GM12878 (cell line): ENCODE results near the gene RAD18. TPM values are rescaled to one million over a fixed set of nuclear protein-coding genes. Genes with fewer than 3 reads are reported as not detected.

Source experiments
- ATAC-seq: fragments of 200-7000 bp; cut with Tn5 transposase; 3 replicates; pipeline ENCODE4 v1.9.1; 2020; ENCODE audit warnings: mild to moderate bottlenecking, moderate library complexity
- BruUV-seq: library from RNA; stranded (reverse); fragments of 400-500 nt; replicated peaks from 2 replicates; lab custom pipeline; 2021; lab: Mats Ljungman, UMichigan
- CTCF ChIA-PET: fragments of 300-600 bp; sonication (Branson Sonifier 250); formaldehyde crosslinking; extraction: SDS; loops from one replicate; lab custom pipeline; 2021; ENCODE audit warnings: inconsistent platforms; lab: Yijun Ruan, JAX
- POLR2A ChIA-PET: fragments of 350-600 bp; formaldehyde crosslinking; extraction: SDS; loops from one replicate; lab custom pipeline; 2021; ENCODE audit warnings: inconsistent platforms; lab: Charles Lee
- RAD21 ChIA-PET: fragments of 300-600 bp; sonication (Branson Sonifier 250); formaldehyde crosslinking; loops from one replicate; lab custom pipeline; 2023; ENCODE audit warnings: antibody characterized with exemption; ENCODE audit not compliant: unreplicated experiment; lab: Charles Lee
- SMC1A ChIA-PET: fragments of 300-600 bp; sonication (Branson Sonifier 250); formaldehyde crosslinking; loops from one replicate; lab custom pipeline; 2023; ENCODE audit not compliant: unreplicated experiment, uncharacterized antibody; lab: Charles Lee
- DNase-seq: peaks from one replicate; pipeline ENCODE4 v3.0.0-alpha.2; 2011; ENCODE audit warnings: low read depth, low spot score
- FAIRE-seq: peaks from 3 replicates; lab custom pipeline; 2011; peaks lifted over from hg19 to GRCh38; lab: Jason Lieb, UNC
- H2AFZ ChIP-seq: 2 replicates; pipeline ENCODE4 v1.6.0; 2011; ENCODE audit warnings: low read depth, low read length, control low read depth; ENCODE audit not compliant: control insufficient read depth
- H3K27ac ChIP-seq: 2 replicates; pipeline ENCODE4 v1.5.1; 2011; ENCODE audit warnings: control low read depth; ENCODE audit not compliant: control insufficient read depth, insufficient read depth
- H3K27me3 ChIP-seq, 2 experiments: replicated peaks in 1 of 2; 2 replicates each; pipeline versions ENCODE4 v1.6.0 to v1.6.1; 2011; ENCODE audit warnings: low read length in 1 of 2; ENCODE audit not compliant: control insufficient read depth in 2 of 2, insufficient read depth in 2 of 2
- H3K36me3 ChIP-seq, 2 experiments: 2 replicates each; pipeline ENCODE4 v1.5.1; 2011; ENCODE audit warnings: low read length in 1 of 2; ENCODE audit not compliant: control insufficient read depth in 2 of 2, insufficient read depth in 2 of 2
- H3K4me1 ChIP-seq: 2 replicates; pipeline ENCODE4 v1.6.1; 2011; ENCODE audit warnings: mild to moderate bottlenecking, low read length, moderate library complexity, mixed read lengths; ENCODE audit not compliant: control insufficient read depth, insufficient read depth
- H3K4me2 ChIP-seq: 2 replicates; pipeline ENCODE4 v1.6.0; 2011; ENCODE audit warnings: control low read depth; ENCODE audit not compliant: control insufficient read depth, insufficient read depth
- H3K4me3 ChIP-seq: fragments of 200-600 bp; sonication (generic); 2 replicates; pipeline ENCODE4 v1.5.1; 2016
- H3K79me2 ChIP-seq: 2 replicates; pipeline ENCODE4 v1.6.0; 2011; ENCODE audit warnings: low read length; ENCODE audit not compliant: control insufficient read depth, insufficient read depth
- H3K9ac ChIP-seq: 2 replicates; pipeline ENCODE4 v1.8.0; 2011; ENCODE audit warnings: low read length, control low read depth, mixed read lengths; ENCODE audit not compliant: control insufficient read depth, insufficient read depth
- H3K9me3 ChIP-seq: replicated peaks from 3 replicates; pipeline ENCODE4 v1.5.1; 2011; ENCODE audit warnings: mild to moderate bottlenecking, low read length; ENCODE audit not compliant: control insufficient read depth, insufficient read depth
- H4K20me1 ChIP-seq: 2 replicates; pipeline ENCODE4 v1.6.0; 2011; ENCODE audit not compliant: control insufficient read depth, insufficient read depth
- BACH1 ChIP-seq: fragments of 450-650 bp; IDR thresholded peaks from 2 replicates; pipeline ENCODE4 v1.6.1; 2017; ENCODE audit warnings: mild to moderate bottlenecking, borderline replicate concordance
- CBFB ChIP-seq: IDR thresholded peaks from 2 replicates; pipeline ENCODE4 v1.6.1; 2016; ENCODE audit warnings: antibody characterized with exemption, low read depth
- ESRRA ChIP-seq: IDR thresholded peaks from 2 replicates; pipeline ENCODE4 v1.6.1; 2012; ENCODE audit warnings: mild to moderate bottlenecking, low read length, improper control_type of control experiment
- ETV6 ChIP-seq, 2 experiments: fragments of 450-650 bp in 1 of 2; IDR thresholded peaks in 1 of 2; conservative IDR thresholded peaks in 1 of 2; 2 replicates each; pipeline ENCODE4 v1.6.1; 2014; ENCODE audit warnings: antibody characterized with exemption in 1 of 2, borderline replicate concordance in 1 of 2, low read depth in 1 of 2, mild to moderate bottlenecking in 1 of 2, moderate library complexity in 1 of 2
- NFYA ChIP-seq: IDR thresholded peaks from 2 replicates; pipeline ENCODE4 v1.6.1; 2011; ENCODE audit warnings: low read depth, mild to moderate bottlenecking, low read length, improper control_type of control experiment, borderline replicate concordance
- POLR2AphosphoS2 ChIP-seq: IDR thresholded peaks from 2 replicates; pipeline ENCODE4 v1.6.1; 2011; ENCODE audit warnings: low read depth, mild to moderate bottlenecking, low read length, improper control_type of control experiment, moderate library complexity
- STAT3 ChIP-seq: IDR thresholded peaks from 2 replicates; pipeline ENCODE4 v1.6.1; 2011; ENCODE audit warnings: low read depth, low read length, improper control_type of control experiment
- YBX1 ChIP-seq: fragments of 450-650 bp; IDR thresholded peaks from 2 replicates; pipeline ENCODE4 v1.6.1; 2016; ENCODE audit warnings: antibody characterized with exemption
- YY1 ChIP-seq: IDR thresholded peaks from 2 replicates; pipeline ENCODE4 v1.6.1; 2011; ENCODE audit warnings: low read depth, mild to moderate bottlenecking, low read length
- ZZZ3 ChIP-seq: IDR thresholded peaks from 2 replicates; pipeline ENCODE4 v1.6.1; 2011; ENCODE audit warnings: low read depth; ENCODE audit not compliant: control insufficient read depth, insufficient read length
- WGBS: methylation state at CpG from one replicate; pipeline ENCODE4 v1.1.6; 2016; ENCODE audit warnings: low lambda C conversion rate; ENCODE audit not compliant: insufficient replicate concordance, insufficient coverage; ENCODE audit errors: missing lambda C conversion rate; 5-methylcytosine and 5-hydroxymethylcytosine counted together
- in situ Hi-C: fragments of 300-500 bp; cut with MboI; formaldehyde crosslinking; loops from 9 replicates; pipeline ENCODE4 v1.14.3; 2018; ENCODE audit warnings: mixed read lengths
- intact Hi-C: fragments of 100-400 bp; cut with micrococcal nuclease; formaldehyde crosslinking; loops from one replicate; pipeline ENCODE4 v1.14.2; 2022; ENCODE audit not compliant: unreplicated experiment
- polyA plus RNA-seq, 11 experiments: library from polyadenylated mRNA; depleted of rRNA in 4 of 11; unstranded in 6 of 11; stranded (reverse) in 5 of 11; fragments of >200 nt; fragmentation: Nextera tagmentation in 4 of 11; fragmentation: Illumina TruSeq in 1 of 11; extraction: Ambion mirVana in 4 of 11; extraction: Trizol in 1 of 11; gene quantifications; 1 replicate in 1 of 11; 2 replicates in 10 of 11; pipeline versions ENCODE4 v1.2.1 to v1.2.3, GENCODE V29; 2011 to 2016; ENCODE audit warnings: inconsistent platforms in 2 of 11, missing spikeins in 2 of 11, low read depth in 1 of 11
- total RNA-seq, 4 experiments: library from RNA; depleted of rRNA in 3 of 4; stranded (reverse); fragments of >200 nt in 3 of 4; fragmentation: Illumina TruSeq in 1 of 4; extraction: Trizol in 1 of 4; gene quantifications; 2 replicates each; pipeline versions ENCODE4 v1.2.1 to v1.2.3, GENCODE V29; 2013 to 2021
- TF ChIP-seq, protein P1 (sequence below): IDR thresholded peaks from 2 replicates; pipeline ENCODE4 v1.6.1; 2012; ENCODE audit warnings: low read depth, low read length, improper control_type of control experiment

RAD18 gene
- total and polyA plus RNA-seq, 10 of the 15 experiments (the other 5 are each of a cell fraction or from before 2014, with no cell fraction given) = 8.7 to 38.6 (median 19.2) TPM

DNA sequence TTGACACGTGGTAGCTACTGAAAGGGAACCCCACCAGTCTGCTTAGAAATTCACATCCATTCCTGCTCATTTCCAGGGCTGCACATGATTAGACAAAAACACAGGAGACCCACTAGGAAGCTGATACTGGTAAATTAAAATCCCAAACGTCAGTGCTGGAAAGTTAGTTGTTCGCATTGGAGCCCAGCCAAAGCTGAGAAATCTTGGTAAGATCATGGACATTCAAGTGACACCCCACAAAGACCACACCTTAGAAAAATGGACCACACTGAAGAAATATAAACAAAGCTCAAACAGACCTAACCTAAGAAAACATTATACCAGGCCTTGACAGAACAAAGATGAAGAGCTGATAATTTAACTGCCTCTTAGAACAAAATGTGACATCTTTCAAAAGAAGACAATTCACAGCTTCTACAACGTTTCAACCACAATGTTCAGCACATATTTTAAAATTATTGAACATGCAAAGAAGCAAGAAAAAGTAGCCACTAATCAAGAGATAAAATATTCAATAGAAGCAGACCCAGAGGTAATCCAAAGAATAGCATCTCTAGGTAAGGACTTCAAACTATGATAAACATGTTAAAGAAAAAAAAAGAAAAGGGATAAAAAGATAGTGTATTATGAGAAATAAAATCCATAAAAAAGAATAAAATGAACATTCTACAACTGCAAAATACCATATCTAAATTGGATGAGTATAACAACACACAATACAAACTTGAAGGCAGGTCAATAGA is 20.4 kb downstream of the RAD18 start:
- Histone ChIP-seq H3K9me3 (no peaks in the 10 kb centered on the region; the same call in 2 of the 3 replicates), H3K4me3 (no peak overlapping the region), H3K4me1 (no peaks in the 10 kb centered on the region), H3K4me2 (no peak overlapping the region), H3K36me3 (peaks cover 4 to 22% of the 10 kb centered on the region in 2 experiments), H4K20me1 (no peaks in the 10 kb centered on the region), H3K9ac (no peak overlapping the region), H3K79me2 (no peaks in the 10 kb centered on the region), H3K27me3 (no peaks in the 10 kb centered on the region), H3K27ac (no peak overlapping the region), H2AFZ (no peak overlapping the region)
- intact Hi-C loops = no loop called here
- no peak for TF ChIP-seq ESRRA
- TF ChIP-seq, protein P1, sequence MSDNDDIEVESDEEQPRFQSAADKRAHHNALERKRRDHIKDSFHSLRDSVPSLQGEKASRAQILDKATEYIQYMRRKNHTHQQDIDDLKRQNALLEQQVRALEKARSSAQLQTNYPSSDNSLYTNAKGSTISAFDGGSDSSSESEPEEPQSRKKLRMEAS = no peak
- no peak for TF ChIP-seq NFYA
- TF ChIP-seq CBFB = no peak
- no peak for TF ChIP-seq ZZZ3
- no peak for TF ChIP-seq POLR2AphosphoS2
- TF ChIP-seq BACH1 = no peak
- no peak for TF ChIP-seq STAT3
- TF ChIP-seq ETV6 (conservative IDR thresholded peaks at IDR 0.05 in 1 of 2, IDR thresholded peaks at IDR 0.05 in 1 of 2; ENCODE audit: borderline replicate concordance in 1 of 2, low read depth in 1 of 2) = no peak
- no peak for TF ChIP-seq YBX1
- TF ChIP-seq YY1 = no peak
- BruUV-seq = no TSS peak
- no peak for ATAC-seq
- ChIA-PET RAD21 (no interaction called here), CTCF (interaction anchor here (1.2 kb wide), 1 partner anchor 45 kb away, joined by 4 read pairs; no protein-coding TSS in a partner anchor), SMC1A (interaction anchor here (0.7 to 1.1 kb wide), 2 partner anchors 10 to 371 kb away, joined by 3 read pairs; no protein-coding TSS in a partner anchor), POLR2A (no interaction called here)
- 96% methylated on average over 4 of the region's 4 CpGs for WGBS
- no peak for DNase-seq
- FAIRE-seq = no peak
- in situ Hi-C loops = no loop called here
